Caco-2 (cell line): ENCODE measurements around the gene ST6GAL2. TPM values are rescaled to one million over a fixed set of nuclear protein-coding genes. Genes with fewer than 3 reads are reported as not detected.

Source experiments
- BruUV-seq: library from RNA; stranded (reverse); fragments of 400-500 nt; replicated peaks from 2 replicates; lab custom pipeline; 2021; lab: Mats Ljungman, UMichigan
- CTCF ChIA-PET: fragments of 300-600 bp; sonication (Branson Sonifier 250); formaldehyde crosslinking; loops from one replicate; lab custom pipeline; 2022; ENCODE audit warnings: antibody characterized with exemption; lab: Charles Lee
- POLR2A ChIA-PET: fragments of 300-600 bp; sonication (Branson Sonifier 250); formaldehyde crosslinking; loops from one replicate; lab custom pipeline; 2022; ENCODE audit warnings: antibody characterized with exemption; lab: Charles Lee
- DNase-seq, 2 experiments: peaks; one replicate each; pipeline versions ENCODE4 v3.0.0 to v3.0.0-alpha.2; 2020 to 2022
- H3K27me3 ChIP-seq: replicated peaks from 2 replicates; pipeline ENCODE4 v1.6.0; 2011; ENCODE audit warnings: low read length; ENCODE audit not compliant: control insufficient read depth, insufficient read depth
- H3K36me3 ChIP-seq: 2 replicates; pipeline ENCODE4 v1.5.1; 2011; ENCODE audit warnings: low read length; ENCODE audit not compliant: control insufficient read depth, insufficient read depth
- H3K4me1 ChIP-seq: fragments of 250-450 bp; sonication (Bioruptor Pico); 2 replicates; pipeline ENCODE4 v1.5.1; 2020; ENCODE audit warnings: mild to moderate bottlenecking
- H3K4me3 ChIP-seq: 2 replicates; pipeline ENCODE4 v1.5.1; 2011; ENCODE audit warnings: low read depth, mild to moderate bottlenecking, control low read depth, low read length
- H3K9me3 ChIP-seq: fragments of 250-450 bp; sonication (Bioruptor Pico); 2 replicates; pipeline ENCODE4 v1.5.1; 2020; ENCODE audit warnings: mild to moderate bottlenecking, moderate library complexity
- H3K27ac Mint-ChIP-seq: one replicate; pipeline ENCODE4 v1.8.0; 2022; ENCODE audit warnings: mixed read lengths; ENCODE audit not compliant: unreplicated experiment
- H3K27me3 Mint-ChIP-seq: one replicate; pipeline ENCODE4 v1.8.0; 2022; ENCODE audit warnings: mixed read lengths; ENCODE audit not compliant: insufficient read depth, unreplicated experiment
- H3K36me3 Mint-ChIP-seq: one replicate; pipeline ENCODE4 v1.8.0; 2022; ENCODE audit warnings: mild to moderate bottlenecking, mixed read lengths; ENCODE audit not compliant: insufficient read depth, unreplicated experiment
- H3K4me1 Mint-ChIP-seq: one replicate; pipeline ENCODE4 v1.8.0; 2022; ENCODE audit warnings: low read depth, mixed read lengths; ENCODE audit not compliant: unreplicated experiment
- H3K4me3 Mint-ChIP-seq: one replicate; pipeline ENCODE4 v1.8.0; 2022; ENCODE audit warnings: mild to moderate bottlenecking, moderate library complexity, mixed read lengths; ENCODE audit not compliant: unreplicated experiment
- H3K9me3 Mint-ChIP-seq: one replicate; pipeline ENCODE4 v1.8.0; 2022; ENCODE audit warnings: mixed read lengths; ENCODE audit not compliant: unreplicated experiment
- intact Hi-C: fragments of 100-400 bp; cut with micrococcal nuclease; formaldehyde crosslinking; loops from one replicate; pipeline ENCODE4 v1.10.0; 2022; ENCODE audit not compliant: unreplicated experiment
- total RNA-seq: library from RNA; stranded (reverse); gene quantifications from 2 replicates; pipeline ENCODE4 v1.2.3, GENCODE V29; 2022
- TF ChIP-seq, protein P1 (sequence below), 2 experiments: fragments of 200-600 bp in 1 of 2; IDR thresholded peaks; 1 replicate in 1 of 2; 2 replicates in 1 of 2; pipeline versions ENCODE4 v1.5.1 to v1.8.0; 2011 to 2022; ENCODE audit warnings: antibody characterized with exemption in 1 of 2, control low read depth in 1 of 2, inconsistent platforms in 1 of 2, low read depth in 1 of 2, low read length in 1 of 2, mild to moderate bottlenecking in 1 of 2, moderate library complexity in 1 of 2; ENCODE audit not compliant: insufficient read depth in 1 of 2, severe bottlenecking in 1 of 2, unreplicated experiment in 1 of 2

The ST6GAL2 gene
- total RNA-seq, 1 experiment from 2014 or later, result not detected

DNA sequence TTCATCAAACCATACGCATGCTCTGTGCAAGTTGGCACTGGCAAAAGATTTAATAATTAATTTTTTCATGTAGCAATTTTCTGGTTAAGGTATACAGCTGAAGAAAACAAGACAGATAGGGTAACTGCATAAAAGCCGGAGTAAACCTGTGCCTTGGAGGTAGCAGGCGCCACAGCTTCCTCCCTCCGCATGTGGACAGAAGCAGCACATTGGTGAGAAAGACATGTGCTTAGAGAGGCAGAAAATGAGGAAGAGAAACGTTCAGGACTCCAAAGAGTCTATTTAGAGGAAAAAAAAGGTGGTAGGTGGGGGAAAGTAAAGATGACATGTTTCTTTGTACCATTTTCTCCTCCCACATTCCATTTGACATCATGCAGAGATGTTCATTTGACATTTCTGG is 9.3 kb downstream of the ST6GAL2 start:
- intact Hi-C loops, result no loop called here
- DNase-seq, result no peak
- POLR2A ChIA-PET, result no interaction called here
- Histone ChIP-seq H3K9me3 (no peaks in the 10 kb centered on the region), H3K27me3 (no peaks in the 10 kb centered on the region), H3K4me1 (no peaks in the 10 kb centered on the region), H3K4me3 (no peak overlapping the region), H3K36me3 (no peaks in the 10 kb centered on the region)
- H3K4me1 Mint-ChIP-seq, result no peaks in the 10 kb centered on the region
- H3K4me3 Mint-ChIP-seq, result no peak overlapping the region
- no peaks in the 10 kb centered on the region for H3K36me3 Mint-ChIP-seq
- H3K9me3 Mint-ChIP-seq, result no peaks in the 10 kb centered on the region
- H3K27ac Mint-ChIP-seq, result no peak overlapping the region
- CTCF ChIA-PET, result no interaction called here
- no TSS peak for BruUV-seq
- H3K27me3 Mint-ChIP-seq, result peaks cover under 1% of the 10 kb centered on the region
- TF ChIP-seq, protein P1, sequence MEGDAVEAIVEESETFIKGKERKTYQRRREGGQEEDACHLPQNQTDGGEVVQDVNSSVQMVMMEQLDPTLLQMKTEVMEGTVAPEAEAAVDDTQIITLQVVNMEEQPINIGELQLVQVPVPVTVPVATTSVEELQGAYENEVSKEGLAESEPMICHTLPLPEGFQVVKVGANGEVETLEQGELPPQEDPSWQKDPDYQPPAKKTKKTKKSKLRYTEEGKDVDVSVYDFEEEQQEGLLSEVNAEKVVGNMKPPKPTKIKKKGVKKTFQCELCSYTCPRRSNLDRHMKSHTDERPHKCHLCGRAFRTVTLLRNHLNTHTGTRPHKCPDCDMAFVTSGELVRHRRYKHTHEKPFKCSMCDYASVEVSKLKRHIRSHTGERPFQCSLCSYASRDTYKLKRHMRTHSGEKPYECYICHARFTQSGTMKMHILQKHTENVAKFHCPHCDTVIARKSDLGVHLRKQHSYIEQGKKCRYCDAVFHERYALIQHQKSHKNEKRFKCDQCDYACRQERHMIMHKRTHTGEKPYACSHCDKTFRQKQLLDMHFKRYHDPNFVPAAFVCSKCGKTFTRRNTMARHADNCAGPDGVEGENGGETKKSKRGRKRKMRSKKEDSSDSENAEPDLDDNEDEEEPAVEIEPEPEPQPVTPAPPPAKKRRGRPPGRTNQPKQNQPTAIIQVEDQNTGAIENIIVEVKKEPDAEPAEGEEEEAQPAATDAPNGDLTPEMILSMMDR (IDR thresholded peaks at IDR 0.05; ENCODE audit: insufficient read depth in 1 of 2, low read depth in 1 of 2, low read length in 1 of 2, severe bottlenecking in 1 of 2, unreplicated experiment in 1 of 2), result no peak

DNA sequence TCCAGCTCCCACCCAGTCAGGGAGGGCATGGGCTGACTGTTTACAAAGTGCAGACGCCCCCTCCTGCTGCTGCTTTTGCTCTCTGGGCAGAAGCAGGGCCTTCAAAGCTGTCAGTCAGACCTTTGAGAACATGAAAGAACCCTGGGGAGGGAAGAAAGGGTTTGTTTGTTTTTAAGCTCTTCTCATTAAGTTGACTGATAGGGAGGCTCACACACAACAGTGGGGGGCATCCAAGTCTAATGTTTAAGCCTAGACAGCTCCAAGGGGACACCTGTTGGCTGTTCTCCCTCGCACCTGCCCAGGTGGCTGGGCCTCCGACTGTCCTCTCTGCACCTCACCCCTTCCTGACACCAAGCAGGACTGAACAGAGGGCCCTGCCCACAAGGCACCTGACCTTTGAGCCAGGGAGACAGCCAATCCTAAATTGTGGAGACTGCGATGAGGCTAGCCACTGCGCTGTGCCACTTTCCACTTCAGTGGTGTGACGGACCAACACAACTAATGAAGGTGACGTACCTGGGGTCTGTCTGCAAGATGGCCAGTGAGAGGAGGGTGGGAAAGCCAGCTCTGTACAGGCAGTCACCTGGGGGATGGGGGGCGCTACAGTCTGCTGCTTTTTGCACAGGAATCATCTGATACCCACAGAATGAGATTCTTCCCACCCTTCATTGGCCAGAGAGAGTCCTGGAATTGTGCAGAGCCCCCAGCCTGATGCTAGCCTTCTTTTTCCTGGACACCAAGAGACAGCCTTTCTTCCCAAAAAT is 16.3 kb downstream of the ST6GAL2 start:
- Histone ChIP-seq H3K9me3 (no peaks in the 10 kb centered on the region), H3K4me3 (no peak overlapping the region), H3K4me1 (no peaks in the 10 kb centered on the region), H3K27me3 (no peaks in the 10 kb centered on the region), H3K36me3 (no peaks in the 10 kb centered on the region)
- TF ChIP-seq, protein P1 (IDR thresholded peaks at IDR 0.05; ENCODE audit: insufficient read depth in 1 of 2, low read depth in 1 of 2, low read length in 1 of 2, severe bottlenecking in 1 of 2, unreplicated experiment in 1 of 2), result no peak
- no TSS peak for BruUV-seq
- intact Hi-C loops, result loop anchor here (10.0 kb wide), 1 partner anchor 1065 kb away; no protein-coding TSS in a partner anchor
- Mint-ChIP-seq H3K36me3 (no peaks in the 10 kb centered on the region), H3K9me3 (no peaks in the 10 kb centered on the region), H3K4me1 (no peaks in the 10 kb centered on the region), H3K27ac (no peak overlapping the region), H3K27me3 (peaks cover 12% of the 10 kb centered on the region), H3K4me3 (no peak overlapping the region)
- DNase-seq, result no peak
- ChIA-PET CTCF (no interaction called here), POLR2A (no interaction called here)

DNA sequence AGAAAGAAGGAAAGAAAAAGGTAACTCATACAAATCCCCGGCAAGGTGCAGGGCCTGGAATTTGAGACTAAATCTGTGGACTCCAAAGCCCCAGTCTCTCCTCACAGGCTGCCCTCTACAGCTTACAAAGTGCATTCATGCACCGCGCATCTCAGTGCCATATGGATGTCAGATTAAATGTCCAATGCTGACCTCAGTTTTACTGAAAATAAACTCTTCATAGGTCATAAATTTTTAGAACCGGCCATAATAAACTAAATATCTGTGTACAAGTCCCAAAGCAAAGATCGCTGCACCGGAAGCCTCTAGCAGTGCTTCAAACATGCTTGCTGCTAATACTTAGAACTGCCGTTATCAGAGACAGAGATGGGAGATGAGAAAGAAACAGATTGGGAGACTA is 17.7 kb downstream of the ST6GAL2 start:
- no peak for DNase-seq
- intact Hi-C loops, result loop anchor here (10.0 kb wide), 1 partner anchor 1067 kb away; no protein-coding TSS in a partner anchor
- H3K9me3 ChIP-seq, result no peaks in the 10 kb centered on the region

More for the DNA sequence above, 17.7 kb downstream of the ST6GAL2 start:
- Histone ChIP-seq H3K36me3 (no peaks in the 10 kb centered on the region), H3K4me1 (no peaks in the 10 kb centered on the region), H3K4me3 (no peak overlapping the region), H3K27me3 (no peaks in the 10 kb centered on the region)
- no TSS peak for BruUV-seq
- H3K4me3 Mint-ChIP-seq, result no peak overlapping the region
- H3K27me3 Mint-ChIP-seq, result peaks cover 15% of the 10 kb centered on the region
- no peaks in the 10 kb centered on the region for H3K9me3 Mint-ChIP-seq
- TF ChIP-seq, protein P1 (IDR thresholded peaks at IDR 0.05; ENCODE audit: insufficient read depth in 1 of 2, low read depth in 1 of 2, low read length in 1 of 2, severe bottlenecking in 1 of 2, unreplicated experiment in 1 of 2), result no peak
- ChIA-PET CTCF (no interaction called here), POLR2A (no interaction called here)
- no peaks in the 10 kb centered on the region for H3K4me1 Mint-ChIP-seq
- no peak overlapping the region for H3K27ac Mint-ChIP-seq
- no peaks in the 10 kb centered on the region for H3K36me3 Mint-ChIP-seq
